ENCODE data around the gene ACOXL.

ACOXL gene

DNA sequence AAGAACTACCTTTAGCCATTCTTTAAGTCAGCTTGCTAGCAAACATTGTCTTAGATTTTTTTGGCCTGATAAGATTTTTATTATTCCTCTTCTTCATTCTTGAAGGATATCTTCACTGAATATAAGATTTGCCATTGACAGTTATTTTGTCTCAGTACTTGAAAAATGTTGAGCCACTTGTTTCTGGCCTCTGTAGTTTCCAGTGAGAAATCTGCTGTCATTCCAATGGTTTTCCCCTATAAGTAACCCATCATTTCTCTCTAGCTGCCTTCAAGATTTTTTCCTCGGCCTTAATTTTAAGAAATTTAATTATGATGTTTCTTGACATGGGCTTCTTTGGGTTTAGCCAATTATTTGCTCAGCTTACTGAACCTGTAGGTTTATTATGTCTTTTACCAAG is 32.6 kb downstream of the ACOXL start:
- no peak for DNase-seq

DNA sequence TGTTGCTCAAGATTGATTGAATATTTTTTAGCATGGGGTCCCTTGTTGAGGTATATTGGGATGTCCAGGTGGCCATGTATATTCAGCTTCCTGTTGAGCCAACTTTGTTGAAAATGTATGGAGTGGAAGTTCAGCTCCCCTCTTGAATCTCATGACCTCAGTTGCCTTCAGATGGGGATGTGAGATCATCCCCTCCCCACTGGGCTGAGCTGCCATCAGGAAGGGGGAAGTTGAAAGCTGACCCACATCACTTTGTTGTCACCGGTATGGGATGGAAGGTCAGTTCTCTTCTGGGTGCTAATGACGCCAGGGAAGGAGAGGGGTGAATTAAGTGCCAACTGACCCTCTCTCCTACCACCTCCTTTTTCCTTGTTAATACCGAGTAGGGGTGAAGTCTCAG is 33.9 kb downstream of the ACOXL start:
- no peak for DNase-seq

DNA sequence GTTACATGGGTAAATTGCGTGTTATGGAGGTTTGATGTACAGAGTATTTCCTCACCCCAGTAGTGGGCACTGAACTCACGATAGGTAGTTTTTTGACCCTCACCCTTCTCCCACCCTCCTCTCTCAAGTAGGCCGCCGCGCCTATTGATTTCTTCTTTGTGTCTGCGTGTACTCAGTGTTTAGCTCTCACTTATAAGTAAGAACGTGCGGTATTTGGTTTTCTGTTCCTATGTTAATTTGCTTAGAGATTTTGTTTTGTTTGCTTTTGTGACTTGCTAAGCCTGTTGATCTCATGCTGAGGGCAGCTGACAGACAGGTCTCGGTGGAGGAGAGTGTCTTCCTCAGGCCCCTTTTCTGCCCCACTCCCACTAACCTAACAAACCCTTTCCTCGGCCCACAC is 36.2 kb downstream of the ACOXL start:
- no peak for DNase-seq

DNA sequence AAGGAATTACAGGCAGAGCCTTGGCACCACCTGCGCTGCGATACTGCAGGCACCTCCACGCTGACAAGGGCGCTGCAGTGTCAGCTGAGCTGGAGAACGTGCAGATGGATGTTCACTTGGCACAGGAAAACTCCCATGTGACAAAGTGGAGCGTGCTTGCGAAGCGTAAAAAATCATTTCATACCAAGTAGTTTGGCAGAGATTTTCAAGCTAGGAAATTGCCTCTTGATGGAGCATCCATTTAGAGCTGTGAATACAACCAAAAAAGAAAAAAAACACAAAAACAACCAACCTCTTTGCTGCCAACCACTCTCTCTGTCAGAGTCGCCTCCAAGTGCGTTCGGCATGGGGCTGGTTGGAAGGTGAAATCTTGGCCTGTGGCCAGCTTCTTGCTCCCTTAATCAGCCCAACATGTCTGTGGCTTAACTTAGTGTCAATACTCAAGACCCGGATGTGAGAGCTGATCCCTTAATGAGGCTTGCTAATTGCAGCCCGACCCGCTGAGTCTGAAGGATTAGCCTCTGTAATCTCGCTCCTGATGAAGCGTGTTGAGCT is 38.1 kb downstream of the ACOXL start:
- no peak for DNase-seq

DNA sequence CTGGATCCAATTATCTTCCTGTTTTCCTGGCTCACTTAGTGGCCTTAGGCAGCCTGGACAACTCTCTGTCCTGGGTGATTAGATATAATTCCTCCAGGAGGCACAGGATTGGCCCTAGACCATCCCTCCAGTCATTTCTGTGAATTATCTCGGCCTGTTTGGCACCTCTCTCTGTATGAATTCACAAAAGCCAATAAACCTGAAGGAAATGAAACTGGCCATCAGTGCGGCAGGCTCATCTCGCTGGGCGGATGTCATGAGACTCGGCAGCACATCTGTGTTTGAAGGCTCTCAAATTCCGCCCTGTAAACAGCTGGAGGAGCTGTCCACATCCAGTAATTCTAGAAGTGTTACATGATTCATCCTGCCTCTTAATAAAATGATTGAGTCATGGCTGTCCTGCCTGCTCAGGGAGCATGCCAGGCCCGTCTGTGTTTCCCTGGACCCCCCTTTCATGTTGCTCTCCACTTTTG is 38.6 kb downstream of the ACOXL start:
- no peak for DNase-seq

DNA sequence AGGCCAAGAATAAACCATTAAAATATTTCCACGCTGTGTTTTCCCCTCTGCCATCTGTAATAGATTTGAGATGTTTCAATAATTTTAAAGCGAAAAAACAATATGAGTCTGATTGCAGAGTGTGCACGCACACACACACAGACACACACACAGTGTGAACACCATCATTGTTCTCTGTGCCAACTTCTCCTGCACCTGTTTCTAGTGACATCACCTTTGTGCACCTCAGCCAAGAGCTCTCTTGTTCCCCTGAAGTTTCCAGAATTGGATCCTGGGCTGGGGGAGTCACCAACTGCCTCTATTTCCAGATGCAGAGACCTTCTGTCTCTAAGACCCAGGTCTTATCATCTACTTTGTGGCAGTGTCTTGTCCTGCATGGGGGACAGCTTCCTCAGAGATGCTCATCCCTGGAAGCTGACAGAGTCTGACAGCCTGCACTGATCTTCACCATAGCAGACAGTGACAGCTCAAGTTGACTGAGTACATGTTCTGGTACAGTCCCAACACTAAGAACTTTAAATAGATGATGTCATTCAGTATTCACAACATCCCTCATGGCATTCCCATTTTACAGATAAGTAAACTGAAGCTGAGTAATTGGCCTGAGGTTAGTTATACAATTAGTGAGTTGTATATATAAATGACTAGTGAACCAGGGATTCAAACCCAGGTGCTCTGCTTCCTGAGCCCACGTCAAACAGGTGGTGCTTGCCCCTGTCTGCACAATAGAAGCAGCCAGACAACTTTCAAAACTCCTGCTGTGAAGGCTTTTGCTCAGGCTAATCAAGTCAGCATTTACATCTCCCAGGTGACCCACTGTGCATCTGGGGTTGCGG is 39.4 kb downstream of the ACOXL start:
- DNase-seq, result no peak

DNA sequence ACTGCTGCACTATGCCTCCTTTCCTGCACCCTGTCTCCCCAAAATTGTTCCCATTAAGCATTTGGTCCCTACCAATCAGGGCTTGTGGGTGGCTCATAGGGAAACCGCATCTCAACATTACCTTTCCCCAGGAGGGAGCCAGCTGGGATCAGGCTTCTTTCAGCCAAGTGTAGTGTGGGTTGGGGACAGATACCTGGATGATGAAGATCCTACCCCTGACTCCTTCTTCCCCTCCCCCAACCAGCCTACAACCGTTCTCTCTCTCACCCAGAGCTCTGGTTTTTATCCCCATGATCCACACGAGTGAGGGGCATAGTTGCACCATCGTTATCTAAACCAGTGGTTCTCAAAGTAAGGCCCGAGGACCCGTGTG is 40.0 kb downstream of the ACOXL start:
- DNase-seq, result no peak

DNA sequence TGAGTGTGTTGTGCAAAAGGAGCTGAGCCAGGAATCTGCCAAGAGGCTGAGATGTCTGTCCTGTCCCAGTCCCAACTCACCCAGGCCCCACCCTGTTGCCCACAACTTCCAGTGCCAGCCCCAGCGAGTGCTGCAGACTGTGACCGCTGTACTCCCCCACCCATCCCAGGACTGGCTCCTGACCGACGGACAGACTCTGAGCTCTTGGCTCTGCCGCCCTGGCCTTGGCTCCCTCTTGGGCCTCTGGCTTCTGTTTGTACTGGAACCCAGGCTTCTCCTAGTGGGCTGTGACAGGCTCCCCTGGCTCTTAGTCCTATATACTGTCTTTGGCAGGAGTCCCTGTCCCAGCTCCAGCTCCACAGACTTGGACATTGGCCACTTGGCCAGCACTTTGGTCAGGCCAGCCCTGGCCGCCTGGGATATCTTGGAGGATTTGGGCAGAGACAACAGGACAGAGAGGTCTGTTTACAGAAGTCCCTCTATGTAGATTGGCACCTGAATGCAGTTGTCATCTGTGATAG is 41.1 kb downstream of the ACOXL start:
- DNase-seq, result no peak

DNA sequence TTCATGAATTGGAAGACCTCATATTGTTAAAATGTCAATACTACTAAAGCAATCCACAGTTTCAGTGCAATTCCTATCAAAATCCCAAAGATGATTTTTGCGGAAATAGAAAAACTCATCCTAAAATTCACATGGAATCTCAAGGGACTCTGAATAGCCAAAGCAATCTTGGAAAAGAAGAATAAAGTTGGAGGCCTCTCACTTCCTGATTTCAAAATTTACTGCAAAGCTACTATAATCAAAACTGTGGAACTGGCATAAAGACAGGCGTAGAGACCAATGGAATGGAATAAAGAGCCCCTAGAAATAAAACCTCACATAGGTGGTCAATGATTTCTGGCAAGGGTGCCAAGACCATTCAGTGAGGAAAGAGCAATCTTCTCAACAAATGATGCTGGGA is 42.3 kb downstream of the ACOXL start:
- DNase-seq, result no peak

DNA sequence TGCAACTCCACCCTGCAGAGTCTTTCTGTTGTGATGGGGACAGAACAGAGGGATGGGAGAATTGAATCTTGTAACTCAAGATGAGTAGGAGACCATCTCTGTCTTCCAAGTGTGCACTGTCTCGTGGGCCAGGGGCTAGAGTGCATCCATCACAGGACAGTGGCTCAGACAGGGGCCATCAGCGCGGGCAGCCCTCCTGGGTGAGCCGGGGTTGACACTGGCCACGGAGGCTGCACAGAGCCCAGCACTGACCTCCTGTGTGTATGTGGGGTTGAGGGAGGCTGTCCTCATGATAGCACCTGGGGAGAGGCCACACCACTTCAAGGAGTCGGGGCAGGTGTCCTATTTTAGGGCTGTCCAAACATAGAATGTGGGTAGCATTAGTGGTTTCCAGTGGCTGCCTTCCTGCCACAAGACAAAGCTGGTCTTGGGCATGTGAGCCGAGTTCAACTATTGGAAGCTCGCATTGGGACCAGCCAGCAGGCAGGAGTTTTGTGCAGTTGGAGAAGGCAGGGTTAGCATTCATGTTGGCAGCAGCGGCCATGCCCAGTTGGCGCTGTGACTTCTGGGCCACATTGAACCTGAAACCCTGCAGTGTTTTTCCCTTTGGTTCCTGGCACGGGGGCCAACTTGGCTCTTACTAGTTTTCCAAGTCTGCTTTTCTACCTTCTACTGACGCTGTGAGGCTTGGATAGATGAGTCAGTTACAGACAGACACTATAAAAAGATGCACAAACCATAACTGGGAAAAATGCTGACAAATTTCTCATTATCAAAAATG is 45.3 kb downstream of the ACOXL start:
- no peak for DNase-seq

DNA sequence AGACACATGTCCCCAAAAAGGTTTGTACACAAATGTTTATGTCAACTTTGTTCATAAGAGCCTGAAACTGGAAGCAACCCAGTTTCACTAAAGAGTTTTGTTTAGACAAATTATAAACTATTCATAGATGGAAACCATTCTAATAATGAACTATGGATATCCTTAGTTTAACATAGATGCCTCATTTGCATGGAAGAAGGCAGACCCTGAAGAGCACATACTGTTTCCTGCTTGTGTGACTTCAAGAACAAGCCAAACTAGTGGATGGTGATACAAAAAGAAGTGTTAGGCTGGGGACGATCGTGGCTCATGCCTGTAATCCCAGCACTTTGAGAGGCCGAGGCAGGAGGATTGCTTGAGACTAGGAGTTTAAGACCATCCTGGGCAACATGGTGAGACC is 48.1 kb downstream of the ACOXL start:
- no peak for DNase-seq

DNA sequence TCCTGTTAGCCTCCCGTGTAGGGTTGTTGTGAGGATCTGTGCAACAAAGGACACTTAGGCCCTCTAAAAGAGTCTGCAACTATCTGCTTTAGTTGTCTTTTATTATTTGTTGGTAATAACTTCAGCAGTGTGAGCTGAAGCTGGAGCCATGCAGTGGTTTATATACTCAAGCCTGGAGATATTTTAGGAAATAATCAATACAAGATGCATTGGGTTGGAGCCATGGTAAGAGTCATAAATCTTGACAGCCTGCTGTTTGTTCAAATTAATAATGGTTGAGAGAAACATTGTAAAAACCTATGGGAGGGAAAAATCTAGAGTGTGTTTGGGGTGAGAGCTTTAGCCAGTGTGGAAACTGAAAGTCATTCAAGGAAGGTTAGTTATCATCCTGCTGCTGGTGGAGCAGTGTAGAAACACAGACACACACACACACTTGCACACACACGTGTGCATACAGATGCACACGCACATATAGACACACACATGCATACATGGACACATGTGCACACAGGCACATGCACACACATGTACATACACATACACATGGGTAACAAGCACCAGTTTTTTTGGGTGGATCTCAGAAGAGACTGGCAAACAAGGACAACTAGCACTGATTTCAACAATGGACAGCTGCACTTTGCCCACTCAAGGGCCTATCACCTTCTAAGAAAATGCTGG is 51.0 kb downstream of the ACOXL start:
- DNase-seq, result no peak

DNA sequence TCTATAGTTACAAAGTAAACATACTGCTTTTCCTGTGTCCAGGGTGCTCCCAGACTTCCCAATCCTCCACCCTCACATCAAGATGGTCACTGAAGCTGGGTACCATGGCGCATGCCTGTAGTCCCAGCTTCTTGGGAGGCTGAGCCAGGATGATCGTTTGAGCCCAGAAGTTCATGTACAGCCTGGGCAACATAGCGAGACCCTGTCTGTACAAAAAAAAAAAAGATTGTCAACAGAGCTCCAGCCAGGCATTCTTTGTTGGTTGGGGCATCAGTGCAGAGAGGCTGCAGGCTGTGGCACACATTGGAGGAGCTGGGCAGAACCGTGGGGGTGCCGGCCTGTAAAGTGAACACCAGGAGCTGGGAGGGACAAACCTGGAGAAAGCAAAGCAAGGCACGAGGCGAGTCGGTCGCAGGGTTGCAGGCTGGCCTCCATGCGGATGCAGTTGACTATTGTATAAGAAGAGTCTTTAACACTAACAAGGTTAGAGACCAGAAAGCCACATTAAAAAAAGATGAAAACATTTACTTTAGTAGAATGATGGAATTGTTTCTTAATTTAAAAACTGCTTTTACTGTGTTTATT is 51.8 kb downstream of the ACOXL start:
- DNase-seq, result no peak

DNA sequence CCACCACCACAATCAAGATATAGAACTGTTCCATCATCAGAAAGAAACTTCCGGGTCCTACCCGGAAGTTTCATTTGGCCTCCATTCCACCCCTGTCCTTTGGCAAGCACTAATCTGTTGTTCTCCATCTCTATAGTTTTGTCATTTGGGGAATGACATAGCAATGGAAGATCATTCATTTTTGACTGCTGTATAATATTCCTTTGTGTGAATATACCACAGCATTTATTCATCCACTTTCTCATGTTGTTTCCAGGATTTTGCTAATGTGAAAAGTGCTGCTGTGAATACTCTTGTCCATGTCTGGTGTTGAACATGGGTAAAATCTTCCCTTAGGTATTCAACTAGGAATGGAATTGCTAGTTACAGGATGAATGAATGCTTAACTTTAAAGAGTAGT is 53.1 kb downstream of the ACOXL start:
- DNase-seq, result no peak

DNA sequence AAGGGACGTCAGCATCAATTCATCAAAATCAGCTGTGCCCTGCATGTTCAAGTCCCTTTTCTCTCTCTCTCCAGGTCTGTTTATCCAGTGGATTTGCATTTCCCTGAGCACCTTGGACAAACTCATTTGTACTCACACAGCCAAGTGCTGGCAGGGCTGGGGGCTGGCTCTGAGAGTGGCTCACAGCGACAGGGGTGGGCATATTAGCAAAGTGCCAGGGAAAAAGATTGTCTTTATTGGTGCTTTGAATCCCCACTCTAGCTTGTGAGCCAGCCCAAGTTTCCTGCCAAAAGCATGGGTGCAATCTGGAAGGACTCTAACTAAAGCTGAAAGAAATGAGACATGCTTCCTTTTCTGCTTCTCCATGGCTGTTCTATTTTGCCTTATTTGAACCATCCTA is 56.6 kb downstream of the ACOXL start:
- DNase-seq, result no peak

DNA sequence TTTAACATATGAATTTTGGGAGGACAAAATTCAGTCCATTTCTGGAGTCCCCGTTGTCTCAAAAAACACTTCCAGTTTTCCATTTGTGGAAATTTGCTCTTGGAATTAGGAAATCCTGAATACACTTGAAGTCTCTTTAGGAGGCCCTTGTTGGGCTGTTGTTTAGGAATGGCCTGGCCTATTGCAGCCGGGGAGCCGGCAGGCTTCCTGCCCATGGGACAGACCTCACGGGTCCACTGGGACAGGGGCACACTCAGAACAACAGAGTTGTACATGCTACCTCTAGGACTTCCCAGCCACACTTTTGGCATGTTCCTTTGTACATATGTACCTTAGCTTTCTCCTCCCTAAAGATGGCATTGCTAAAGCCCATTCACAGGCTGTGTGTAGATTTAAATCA is 57.3 kb downstream of the ACOXL start:
- DNase-seq, result no peak

DNA sequence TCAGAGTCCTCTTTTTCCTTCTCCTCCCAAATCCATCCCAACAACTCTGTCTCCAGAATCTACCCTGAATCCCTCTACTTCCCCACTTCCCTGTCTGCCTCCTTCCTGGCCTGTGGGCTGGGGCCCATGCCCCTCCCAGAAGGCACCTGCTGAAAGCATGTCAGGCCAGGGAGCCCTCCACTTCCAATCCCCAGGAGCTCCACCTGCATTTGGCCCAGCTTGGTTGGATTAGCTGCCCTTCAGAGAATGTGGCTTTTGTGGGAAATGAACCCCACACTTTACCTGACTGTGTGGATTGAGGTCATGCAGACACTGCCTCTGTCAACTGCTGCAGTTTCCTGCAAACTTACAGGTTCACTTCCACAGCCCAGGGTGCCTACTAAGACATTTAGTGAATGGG is 58.5 kb downstream of the ACOXL start:
- no peak for DNase-seq

DNA sequence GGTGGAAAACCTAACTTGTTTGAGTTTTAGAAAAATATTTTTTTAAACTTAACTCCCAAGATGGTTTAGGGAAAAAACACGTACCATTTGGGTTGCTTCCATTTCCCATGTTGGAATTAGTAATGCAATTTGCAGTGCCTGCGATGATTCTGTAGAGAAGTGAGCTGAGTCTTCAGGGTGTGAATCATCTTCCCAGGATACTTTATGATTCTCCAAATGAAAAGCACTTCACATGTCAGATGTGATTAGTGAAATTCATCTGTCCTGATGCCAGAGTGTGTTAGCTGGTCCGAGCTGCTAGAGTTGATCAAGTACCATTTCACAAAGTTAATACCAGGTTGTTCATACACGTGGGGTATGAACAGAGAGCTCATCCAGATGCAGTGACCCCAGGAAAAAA is 59.1 kb downstream of the ACOXL start:
- DNase-seq, result no peak

DNA sequence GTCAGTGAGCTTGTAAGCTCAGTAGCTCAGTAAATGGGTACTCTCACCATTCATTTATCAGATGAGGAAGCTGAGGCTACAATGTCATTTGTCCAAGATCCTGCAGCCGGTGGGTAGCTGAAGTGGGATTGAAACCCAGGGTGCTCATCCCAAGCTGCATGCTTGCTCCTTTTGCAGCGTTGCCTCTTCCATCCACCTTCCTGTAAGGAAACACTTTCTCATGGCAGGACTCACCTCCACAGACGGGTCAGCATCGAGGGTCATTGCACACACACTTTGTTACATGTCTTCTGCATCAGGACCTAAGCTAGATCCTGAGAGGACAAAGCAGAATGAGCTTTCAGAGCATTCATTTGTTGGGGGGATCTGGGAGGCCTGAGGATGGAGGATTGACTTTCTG is 60.7 kb downstream of the ACOXL start:
- DNase-seq, result no peak

DNA sequence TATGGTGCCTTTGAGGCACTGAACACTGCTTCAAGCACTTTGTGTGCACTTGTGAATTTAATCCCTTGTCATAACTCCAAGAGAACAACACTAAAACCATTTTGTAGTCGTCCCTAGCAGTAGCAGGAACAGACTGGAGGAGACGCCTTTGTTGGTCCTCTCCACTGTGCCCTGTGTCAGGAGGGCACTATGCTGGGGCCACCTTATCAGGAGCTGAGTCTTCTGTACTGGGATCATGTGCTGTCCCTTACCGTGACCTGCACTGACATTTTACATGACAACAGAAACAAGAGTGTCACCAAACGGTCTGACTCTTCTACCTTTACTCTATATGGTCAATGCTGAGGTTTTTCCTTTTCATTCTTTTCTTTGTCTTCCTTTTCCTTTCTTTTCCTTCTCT is 62.0 kb downstream of the ACOXL start:
- no peak for DNase-seq

DNA sequence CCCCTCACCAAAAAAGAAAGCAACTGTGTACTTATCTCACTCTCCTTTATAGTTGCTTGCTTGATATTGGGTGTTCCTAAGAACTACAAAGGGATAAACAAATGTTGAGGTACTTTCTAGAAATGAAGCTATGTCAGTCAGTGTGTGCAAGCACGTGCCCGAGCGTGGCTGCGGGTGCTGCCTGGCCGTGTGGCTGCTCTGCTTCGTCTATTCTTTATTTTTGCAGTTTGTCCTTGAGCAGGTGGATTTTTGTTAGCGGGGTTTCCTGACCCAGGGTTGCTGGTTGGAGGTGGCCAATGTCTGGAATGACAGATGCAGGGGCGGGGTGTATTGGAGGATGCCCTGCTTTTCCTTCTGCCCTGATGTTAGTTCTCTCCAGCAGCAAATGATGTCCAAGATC is 62.6 kb downstream of the ACOXL start:
- no peak for DNase-seq

DNA sequence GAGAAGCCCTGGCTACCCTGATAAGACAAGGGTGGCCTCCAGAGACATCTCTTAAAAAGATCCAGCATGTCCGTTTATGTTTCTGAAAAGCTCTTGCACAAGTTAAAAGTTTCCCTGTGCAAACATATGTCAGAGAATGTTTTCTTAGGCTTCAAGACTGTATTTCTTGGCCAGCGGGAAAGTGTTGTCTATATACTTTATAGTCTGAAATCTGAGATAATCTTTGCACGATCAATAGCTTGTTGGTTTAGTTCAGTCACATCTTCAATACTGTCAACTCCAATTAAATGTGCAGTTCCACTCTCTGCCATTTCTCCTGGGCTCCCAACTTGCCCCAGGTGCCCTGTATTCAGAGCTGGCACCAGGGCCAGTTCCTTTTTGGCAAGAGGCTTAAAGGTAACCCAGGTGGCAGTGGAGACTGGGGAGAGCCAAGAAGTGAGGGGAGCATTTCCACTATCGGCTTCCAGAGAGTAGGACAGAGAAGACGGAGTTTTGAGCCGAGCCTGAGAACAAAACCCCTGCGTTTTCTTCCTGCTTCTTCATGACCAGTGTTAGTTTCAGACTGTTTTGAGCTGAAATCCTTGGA is 64.4 kb downstream of the ACOXL start:
- no peak for DNase-seq

DNA sequence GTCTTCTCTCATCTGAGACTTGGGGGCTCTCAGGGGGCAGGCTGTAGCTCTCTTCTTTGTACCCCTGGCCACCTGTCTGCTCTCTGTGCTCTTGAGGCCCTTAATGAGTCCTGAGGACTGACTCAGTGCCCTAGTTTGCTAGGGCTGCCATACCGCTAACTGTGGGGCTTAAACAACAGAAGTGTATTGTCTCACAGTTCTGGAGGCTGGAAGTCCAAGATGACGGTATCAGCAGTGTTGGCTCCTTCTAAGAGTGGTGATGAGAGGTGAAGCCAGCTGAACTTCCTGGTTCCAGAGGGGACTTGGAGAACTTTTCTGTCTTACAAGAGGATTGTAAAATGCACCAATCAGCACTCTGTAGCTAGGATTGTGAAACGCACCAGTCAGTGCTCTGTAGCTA is 67.0 kb downstream of the ACOXL start:
- DNase-seq, result no peak

All from activated CD4-positive, CD25-positive, alpha-beta regulatory T cell (primary cell).